ENCODE measurements around the gene ISG20.

DNA sequence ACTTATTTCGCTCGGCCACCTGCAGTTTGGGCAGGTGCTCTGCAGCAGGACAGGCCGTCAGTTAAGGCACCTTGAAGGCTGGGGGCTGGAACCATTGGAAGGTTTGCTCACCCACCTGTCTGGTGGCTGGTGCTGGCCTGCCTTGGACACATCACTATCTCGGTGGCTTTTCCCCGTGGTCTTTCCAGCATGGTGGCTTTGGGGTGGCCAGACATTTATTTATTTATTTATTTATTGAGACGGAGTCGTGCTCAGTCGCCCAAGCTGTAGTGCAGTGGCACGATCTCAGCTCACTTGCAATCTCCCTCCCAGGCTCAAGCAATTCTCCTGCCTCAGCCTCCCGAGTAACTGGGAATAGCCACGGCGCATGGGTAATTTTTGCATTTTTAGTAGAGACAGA is 11.7 kb downstream of the ISG20 start:
- TF ChIP-seq, protein P1, sequence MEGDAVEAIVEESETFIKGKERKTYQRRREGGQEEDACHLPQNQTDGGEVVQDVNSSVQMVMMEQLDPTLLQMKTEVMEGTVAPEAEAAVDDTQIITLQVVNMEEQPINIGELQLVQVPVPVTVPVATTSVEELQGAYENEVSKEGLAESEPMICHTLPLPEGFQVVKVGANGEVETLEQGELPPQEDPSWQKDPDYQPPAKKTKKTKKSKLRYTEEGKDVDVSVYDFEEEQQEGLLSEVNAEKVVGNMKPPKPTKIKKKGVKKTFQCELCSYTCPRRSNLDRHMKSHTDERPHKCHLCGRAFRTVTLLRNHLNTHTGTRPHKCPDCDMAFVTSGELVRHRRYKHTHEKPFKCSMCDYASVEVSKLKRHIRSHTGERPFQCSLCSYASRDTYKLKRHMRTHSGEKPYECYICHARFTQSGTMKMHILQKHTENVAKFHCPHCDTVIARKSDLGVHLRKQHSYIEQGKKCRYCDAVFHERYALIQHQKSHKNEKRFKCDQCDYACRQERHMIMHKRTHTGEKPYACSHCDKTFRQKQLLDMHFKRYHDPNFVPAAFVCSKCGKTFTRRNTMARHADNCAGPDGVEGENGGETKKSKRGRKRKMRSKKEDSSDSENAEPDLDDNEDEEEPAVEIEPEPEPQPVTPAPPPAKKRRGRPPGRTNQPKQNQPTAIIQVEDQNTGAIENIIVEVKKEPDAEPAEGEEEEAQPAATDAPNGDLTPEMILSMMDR (conservative IDR thresholded peaks at IDR 0.05; ENCODE audit: low read depth, low read length): no peak
- TF ChIP-seq EZH2 (IDR thresholded peaks at IDR 0.05; ENCODE audit: borderline replicate concordance, low read depth, low read length, poor library complexity, severe bottlenecking): no peak
